Spleen (tissue), 7 donors: ENCODE data around the gene SOD2.

ENCODE experiments used
- POLR2A ChIP-seq, 3 donors: fragments of 450-650 bp; IDR thresholded peaks; one replicate each; pipeline ENCODE4 v1.5.1; 2017; ENCODE audit warnings: antibody characterized with exemption in 3 of 3, mild to moderate bottlenecking in 1 of 3
- POLR2AphosphoS5 ChIP-seq, 3 donors: sonication (generic); formaldehyde crosslinking; IDR thresholded peaks; one replicate each; pipeline ENCODE4 v1.5.1; 2017; ENCODE audit warnings: antibody characterized with exemption in 3 of 3
- TF ChIP-seq, protein P1 (sequence below), 11 experiments: fragments of 200-600 bp in 7 of 11; fragments of 450-650 bp in 4 of 11; sonication (generic) in 4 of 11; IDR thresholded peaks in 8 of 11; conservative IDR thresholded peaks in 3 of 11; 1 replicate in 7 of 11; 2 replicates in 4 of 11; pipeline versions ENCODE4 v1.4.0 to v1.8.0; 2016 to 2021; ENCODE audit warnings: antibody characterized with exemption in 11 of 11, inconsistent platforms in 4 of 11, mild to moderate bottlenecking in 1 of 11
- donor health status: DM: no; HTN: no; CAD: no; lungs with moderate emphysema.
- donor health status: DM: no; HTN: no; CAD: no.
- donor health status: DM: no; HTN: no; CAD: no.

DNA sequence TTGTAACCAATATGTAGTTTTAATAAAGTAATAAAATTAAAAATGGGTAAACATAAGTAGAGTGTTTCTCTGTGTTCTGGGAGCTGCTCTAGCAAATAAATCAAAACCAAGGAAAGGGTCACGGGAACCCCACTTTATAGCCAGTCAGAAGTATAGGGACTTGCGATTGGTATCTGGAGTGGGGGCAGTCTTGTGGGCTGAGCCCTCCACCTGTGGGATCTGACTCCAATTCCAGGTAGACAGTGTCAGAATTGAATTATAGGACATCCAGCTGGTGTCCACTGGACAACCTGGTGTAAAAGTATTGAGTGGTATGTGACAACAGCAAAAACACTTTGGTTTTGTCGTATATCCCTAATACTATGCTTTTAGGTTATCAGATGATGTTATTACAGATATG, 14.5 kb downstream of the SOD2 start:
- TF ChIP-seq, protein P1, sequence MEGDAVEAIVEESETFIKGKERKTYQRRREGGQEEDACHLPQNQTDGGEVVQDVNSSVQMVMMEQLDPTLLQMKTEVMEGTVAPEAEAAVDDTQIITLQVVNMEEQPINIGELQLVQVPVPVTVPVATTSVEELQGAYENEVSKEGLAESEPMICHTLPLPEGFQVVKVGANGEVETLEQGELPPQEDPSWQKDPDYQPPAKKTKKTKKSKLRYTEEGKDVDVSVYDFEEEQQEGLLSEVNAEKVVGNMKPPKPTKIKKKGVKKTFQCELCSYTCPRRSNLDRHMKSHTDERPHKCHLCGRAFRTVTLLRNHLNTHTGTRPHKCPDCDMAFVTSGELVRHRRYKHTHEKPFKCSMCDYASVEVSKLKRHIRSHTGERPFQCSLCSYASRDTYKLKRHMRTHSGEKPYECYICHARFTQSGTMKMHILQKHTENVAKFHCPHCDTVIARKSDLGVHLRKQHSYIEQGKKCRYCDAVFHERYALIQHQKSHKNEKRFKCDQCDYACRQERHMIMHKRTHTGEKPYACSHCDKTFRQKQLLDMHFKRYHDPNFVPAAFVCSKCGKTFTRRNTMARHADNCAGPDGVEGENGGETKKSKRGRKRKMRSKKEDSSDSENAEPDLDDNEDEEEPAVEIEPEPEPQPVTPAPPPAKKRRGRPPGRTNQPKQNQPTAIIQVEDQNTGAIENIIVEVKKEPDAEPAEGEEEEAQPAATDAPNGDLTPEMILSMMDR (IDR thresholded peaks at IDR 0.05 in 8 of 11, conservative IDR thresholded peaks at IDR 0.05 in 3 of 11), result no peak
- no peak for TF ChIP-seq POLR2A (IDR thresholded peaks at IDR 0.05)
- TF ChIP-seq POLR2AphosphoS5 (IDR thresholded peaks at IDR 0.05), result no peak
